Spleen (tissue), 7 donors: ENCODE measurements around the gene EYS.

ENCODE experiments used
- POLR2A ChIP-seq, 3 donors: fragments of 450-650 bp; IDR thresholded peaks; one replicate each; pipeline ENCODE4 v1.5.1; 2017; ENCODE audit warnings: antibody characterized with exemption in 3 of 3, mild to moderate bottlenecking in 1 of 3
- POLR2AphosphoS5 ChIP-seq, 3 donors: sonication (generic); formaldehyde crosslinking; IDR thresholded peaks; one replicate each; pipeline ENCODE4 v1.5.1; 2017; ENCODE audit warnings: antibody characterized with exemption in 3 of 3
- TF ChIP-seq, protein P1 (sequence below), 11 experiments: fragments of 200-600 bp in 7 of 11; fragments of 450-650 bp in 4 of 11; sonication (generic) in 4 of 11; IDR thresholded peaks in 8 of 11; conservative IDR thresholded peaks in 3 of 11; 1 replicate in 7 of 11; 2 replicates in 4 of 11; pipeline versions ENCODE4 v1.4.0 to v1.8.0; 2016 to 2021; ENCODE audit warnings: antibody characterized with exemption in 11 of 11, inconsistent platforms in 4 of 11, mild to moderate bottlenecking in 1 of 11
- donor health status: DM: no; HTN: no; CAD: no; lungs with moderate emphysema.
- donor health status: DM: no; HTN: no; CAD: no.
- donor health status: DM: no; HTN: no; CAD: no.

GRCh38 chr6:64889144-64889543, 817.9 kb downstream of the EYS start:
- TF ChIP-seq, protein P1, sequence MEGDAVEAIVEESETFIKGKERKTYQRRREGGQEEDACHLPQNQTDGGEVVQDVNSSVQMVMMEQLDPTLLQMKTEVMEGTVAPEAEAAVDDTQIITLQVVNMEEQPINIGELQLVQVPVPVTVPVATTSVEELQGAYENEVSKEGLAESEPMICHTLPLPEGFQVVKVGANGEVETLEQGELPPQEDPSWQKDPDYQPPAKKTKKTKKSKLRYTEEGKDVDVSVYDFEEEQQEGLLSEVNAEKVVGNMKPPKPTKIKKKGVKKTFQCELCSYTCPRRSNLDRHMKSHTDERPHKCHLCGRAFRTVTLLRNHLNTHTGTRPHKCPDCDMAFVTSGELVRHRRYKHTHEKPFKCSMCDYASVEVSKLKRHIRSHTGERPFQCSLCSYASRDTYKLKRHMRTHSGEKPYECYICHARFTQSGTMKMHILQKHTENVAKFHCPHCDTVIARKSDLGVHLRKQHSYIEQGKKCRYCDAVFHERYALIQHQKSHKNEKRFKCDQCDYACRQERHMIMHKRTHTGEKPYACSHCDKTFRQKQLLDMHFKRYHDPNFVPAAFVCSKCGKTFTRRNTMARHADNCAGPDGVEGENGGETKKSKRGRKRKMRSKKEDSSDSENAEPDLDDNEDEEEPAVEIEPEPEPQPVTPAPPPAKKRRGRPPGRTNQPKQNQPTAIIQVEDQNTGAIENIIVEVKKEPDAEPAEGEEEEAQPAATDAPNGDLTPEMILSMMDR (IDR thresholded peaks at IDR 0.05 in 8 of 11, conservative IDR thresholded peaks at IDR 0.05 in 3 of 11), result no peak
- no peak for TF ChIP-seq POLR2AphosphoS5 (IDR thresholded peaks at IDR 0.05)
- TF ChIP-seq POLR2A (IDR thresholded peaks at IDR 0.05), result no peak
